Renal pelvis (tissue), 4 donors: Measurements from ENCODE around the gene CREB5. TPM values are rescaled to one million over a fixed set of nuclear protein-coding genes. Genes with fewer than 3 reads are reported as not detected.
"Not testable (repeated sequence)": the region's sequence is repeated elsewhere in the genome, so short reads cannot be mapped to it uniquely, and the experiment has no call there.

Experiments used
- DNase-seq: peaks from one replicate; pipeline ENCODE4 v3.0.0-alpha.2; 2013
- polyA plus RNA-seq, 3 donors: library from polyadenylated mRNA; unstranded; fragments of 120-200 nt; gene quantifications; one replicate each; pipeline ENCODE4 v1.2.1, GENCODE V29; 2013; ENCODE audit not compliant: insufficient read length in 3 of 3

The CREB5 gene
- polyA plus RNA-seq, 3 donors, result 11.0 to 11.9 (median 11.6) TPM

GRCh38 chr7:28400838-28401360, 11.4 kb upstream of the CREB5 start:
- DNase-seq, result no peak

- not testable (repeated sequence) for DNase-seq
These were observed 10.8 kb upstream of the CREB5 start for GRCh38 chr7:28401567-28401966.

- DNase-seq, result no peak
These were observed 6.7 kb upstream of the CREB5 start for GRCh38 chr7:28405662-28406061.

- DNase-seq, result no peak
These were observed 6.1 kb upstream of the CREB5 start for GRCh38 chr7:28406192-28406591.

- no peak for DNase-seq
These were observed 4.7 kb upstream of the CREB5 start for GRCh38 chr7:28407651-28408050.

- DNase-seq, result peak; percentile 54
These were observed 4.0 kb upstream of the CREB5 start for GRCh38 chr7:28408105-28408959.

GRCh38 chr7:28408960-28409715, 3.2 kb upstream of the CREB5 start:
- peak; percentile 94 for DNase-seq

GRCh38 chr7:28409716-28410627, 2.3 kb upstream of the CREB5 start:
- DNase-seq, result no peak

- no peak for DNase-seq
These were observed 1.4 kb upstream of the CREB5 start for GRCh38 chr7:28410628-28411531.

- DNase-seq, result no peak
These were observed 693 bp downstream of the CREB5 start for GRCh38 chr7:28413011-28413410.

- DNase-seq, result no peak
These were observed 2.1 kb downstream of the CREB5 start for GRCh38 chr7:28414453-28414852.

GRCh38 chr7:28417321-28417940, 5.1 kb downstream of the CREB5 start:
- DNase-seq, result no peak

GRCh38 chr7:28418311-28418710, 6.0 kb downstream of the CREB5 start:
- no peak for DNase-seq

- no peak for DNase-seq
These were observed 6.6 kb downstream of the CREB5 start for GRCh38 chr7:28418966-28419365.

- no peak for DNase-seq
These were observed 7.4 kb downstream of the CREB5 start for GRCh38 chr7:28419716-28420115.

- no peak for DNase-seq
These were observed 10.8 kb downstream of the CREB5 start for GRCh38 chr7:28423112-28423511.

- DNase-seq, result no peak
These were observed 11.7 kb downstream of the CREB5 start for GRCh38 chr7:28423918-28424514.

GRCh38 chr7:28425496-28425895, 13.2 kb downstream of the CREB5 start:
- no peak for DNase-seq

- no peak for DNase-seq
These were observed 14.9 kb downstream of the CREB5 start for GRCh38 chr7:28427236-28427635.

GRCh38 chr7:28430616-28431015, 18.3 kb downstream of the CREB5 start:
- DNase-seq, result no peak
